ENCODE results near the gene AIRE.

The AIRE gene

DNA sequence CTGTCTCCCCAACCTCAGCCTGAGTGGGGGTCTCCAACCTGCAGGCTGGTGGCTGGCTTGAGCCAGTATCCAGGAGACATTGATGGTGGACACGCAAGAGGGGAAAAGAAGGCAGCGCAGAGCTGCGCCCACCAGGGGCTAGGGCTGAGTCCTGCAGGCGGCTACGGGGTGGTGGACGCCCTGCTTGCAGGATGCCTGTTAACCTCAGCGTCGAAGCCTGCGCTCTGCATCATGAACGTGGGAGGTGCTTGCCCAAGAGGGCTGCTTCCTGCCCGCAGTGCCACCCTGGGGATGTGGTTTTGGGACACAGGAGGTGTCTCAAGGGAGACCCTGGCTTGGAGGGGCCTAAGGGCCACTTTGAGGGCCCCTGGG is 41.9 kb downstream of the AIRE start:
- no peak for DNase-seq (ENCODE audit: low read depth)
- TF ChIP-seq, protein P1, sequence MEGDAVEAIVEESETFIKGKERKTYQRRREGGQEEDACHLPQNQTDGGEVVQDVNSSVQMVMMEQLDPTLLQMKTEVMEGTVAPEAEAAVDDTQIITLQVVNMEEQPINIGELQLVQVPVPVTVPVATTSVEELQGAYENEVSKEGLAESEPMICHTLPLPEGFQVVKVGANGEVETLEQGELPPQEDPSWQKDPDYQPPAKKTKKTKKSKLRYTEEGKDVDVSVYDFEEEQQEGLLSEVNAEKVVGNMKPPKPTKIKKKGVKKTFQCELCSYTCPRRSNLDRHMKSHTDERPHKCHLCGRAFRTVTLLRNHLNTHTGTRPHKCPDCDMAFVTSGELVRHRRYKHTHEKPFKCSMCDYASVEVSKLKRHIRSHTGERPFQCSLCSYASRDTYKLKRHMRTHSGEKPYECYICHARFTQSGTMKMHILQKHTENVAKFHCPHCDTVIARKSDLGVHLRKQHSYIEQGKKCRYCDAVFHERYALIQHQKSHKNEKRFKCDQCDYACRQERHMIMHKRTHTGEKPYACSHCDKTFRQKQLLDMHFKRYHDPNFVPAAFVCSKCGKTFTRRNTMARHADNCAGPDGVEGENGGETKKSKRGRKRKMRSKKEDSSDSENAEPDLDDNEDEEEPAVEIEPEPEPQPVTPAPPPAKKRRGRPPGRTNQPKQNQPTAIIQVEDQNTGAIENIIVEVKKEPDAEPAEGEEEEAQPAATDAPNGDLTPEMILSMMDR (conservative IDR thresholded peaks at IDR 0.05; ENCODE audit: low read depth, low read length) = no peak
- no peak overlapping the region for H3K4me3 ChIP-seq (ENCODE audit: low read length)

DNA sequence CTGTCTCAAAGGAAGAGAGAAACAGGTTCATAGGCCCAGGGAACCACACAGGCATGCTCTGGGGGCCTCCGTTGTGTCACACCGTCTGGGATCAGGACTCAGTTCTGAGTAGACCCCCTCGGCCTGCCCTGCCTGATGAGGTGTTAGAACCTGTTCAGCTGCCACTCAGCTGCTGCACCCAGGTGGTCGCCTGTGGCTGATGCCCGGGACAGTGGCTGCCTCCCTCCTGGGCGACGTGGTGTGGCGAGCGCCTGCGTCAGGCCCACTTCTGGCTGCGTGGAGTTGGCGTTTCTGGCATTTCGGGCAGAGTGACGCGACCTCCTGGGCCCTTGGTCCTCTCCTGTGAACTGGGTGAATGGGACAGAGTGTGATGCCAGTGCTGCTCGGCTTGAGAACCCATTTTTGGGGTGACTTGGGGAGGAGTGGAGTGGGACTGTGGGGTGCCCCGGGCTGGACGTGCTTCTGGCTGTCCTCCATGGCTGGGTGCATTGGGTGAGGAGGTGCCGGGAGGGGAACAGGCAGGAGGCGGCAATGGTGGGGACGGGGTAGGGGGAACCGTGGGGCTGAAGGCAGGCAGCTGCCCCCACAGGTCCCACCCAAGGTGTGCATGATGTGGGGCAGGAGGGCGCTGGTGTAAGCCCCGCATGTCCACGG is 42.7 kb downstream of the AIRE start:
- TF ChIP-seq, protein P1 (conservative IDR thresholded peaks at IDR 0.05; ENCODE audit: low read depth, low read length) = no peak
- DNase-seq (ENCODE audit: low read depth) = no peak
- no peak overlapping the region for H3K4me3 ChIP-seq (ENCODE audit: low read length)

DNA sequence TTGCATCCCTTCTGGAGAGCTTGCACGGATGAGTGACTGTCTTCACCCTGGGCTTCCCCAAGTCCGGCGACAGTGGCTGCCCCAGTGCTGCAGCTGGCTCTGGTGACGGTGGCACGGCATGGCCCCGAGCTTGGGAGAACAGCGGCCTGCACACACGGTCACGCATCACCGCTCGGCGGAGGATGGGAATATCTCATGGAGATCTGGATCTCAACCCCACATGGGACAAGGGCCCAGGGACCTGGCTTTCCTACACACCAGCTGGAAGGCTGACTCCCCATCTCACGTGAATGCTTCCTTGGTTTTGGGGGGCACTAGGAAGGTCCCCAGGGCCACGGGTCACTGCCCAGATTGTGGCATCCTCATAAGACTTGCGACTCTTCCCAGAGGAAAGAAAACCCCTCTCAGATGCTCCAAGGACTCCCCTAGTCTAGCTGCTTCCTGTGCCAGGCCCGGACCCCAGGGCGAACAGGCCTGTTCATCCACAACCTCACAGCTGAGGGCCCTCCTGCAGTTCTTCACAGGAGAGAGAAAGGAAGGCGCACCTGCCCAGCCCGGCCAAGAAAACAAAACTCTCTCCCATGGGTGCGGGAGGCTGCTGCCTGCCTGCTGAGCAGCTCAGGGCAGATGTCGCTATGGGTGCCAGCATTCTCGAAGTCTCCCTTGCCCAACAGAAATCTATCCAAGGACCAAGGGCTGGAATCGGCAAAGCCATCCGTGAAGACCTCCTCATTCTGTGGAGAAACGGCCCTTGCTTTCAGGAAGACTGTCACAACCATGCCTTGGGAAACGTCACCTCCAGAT is 43.6 kb downstream of the AIRE start:
- TF ChIP-seq, protein P1 (conservative IDR thresholded peaks at IDR 0.05; ENCODE audit: low read depth, low read length) = no peak
- DNase-seq (ENCODE audit: low read depth) = no peak
- H3K4me3 ChIP-seq (ENCODE audit: low read length) = no peak overlapping the region

DNA sequence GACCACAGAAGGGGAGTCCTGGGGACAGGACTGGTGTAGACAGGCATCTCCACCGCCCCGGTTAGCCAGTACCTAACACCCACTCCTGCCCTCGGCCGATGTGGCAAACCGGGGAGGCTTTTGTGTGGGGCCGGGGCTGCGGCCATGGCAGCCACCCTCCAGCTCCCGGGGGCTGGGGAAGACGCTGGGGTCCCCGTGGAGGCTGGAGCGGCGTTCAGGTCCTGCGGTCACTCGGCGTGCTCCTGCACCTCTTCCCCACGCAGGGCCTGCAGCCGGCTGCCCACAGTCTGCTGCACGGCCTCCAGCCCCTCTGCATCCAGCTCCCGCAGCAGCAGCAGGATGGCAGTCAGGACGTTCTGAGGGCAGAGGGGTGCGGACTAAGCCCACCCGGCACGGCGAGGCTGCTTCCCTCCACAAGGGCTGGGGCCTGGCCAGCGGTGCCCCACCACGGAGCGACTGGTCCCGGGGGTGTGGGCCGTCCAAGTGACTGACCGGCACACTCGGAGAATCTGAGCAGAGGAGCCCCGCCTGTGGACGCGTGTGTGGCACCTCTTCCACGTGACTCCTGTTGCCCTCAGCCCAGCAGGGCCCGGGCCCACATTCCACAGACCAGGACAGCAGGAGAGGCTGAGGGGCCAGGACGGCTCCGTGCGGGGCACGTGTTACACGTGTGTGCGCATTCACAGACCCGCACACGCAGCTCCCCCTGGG is 44.5 kb downstream of the AIRE start:
- H3K4me3 ChIP-seq (ENCODE audit: low read length) = no peak overlapping the region
- TF ChIP-seq, protein P1 (conservative IDR thresholded peaks at IDR 0.05; ENCODE audit: low read depth, low read length) = no peak
- no peak for DNase-seq (ENCODE audit: low read depth)

DNA sequence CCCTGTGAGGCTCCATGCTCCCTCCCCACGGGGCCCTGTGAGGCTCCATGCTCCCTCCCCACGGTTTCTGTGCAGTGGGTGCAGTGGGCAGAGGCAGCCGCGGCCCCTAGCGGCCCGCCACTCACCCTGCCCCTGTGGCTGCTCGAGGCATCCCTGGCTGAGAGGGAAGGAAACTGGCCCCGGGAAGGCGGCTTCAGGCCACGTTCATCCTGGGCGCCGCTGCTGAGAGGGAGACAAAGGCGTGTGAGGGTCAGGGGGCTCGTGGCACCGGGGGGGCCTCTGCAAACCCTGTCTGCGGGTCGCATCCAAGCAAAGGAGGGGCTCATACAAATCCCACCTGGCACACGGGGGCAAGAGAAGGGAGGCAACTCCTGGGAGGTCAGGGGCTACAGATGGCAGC is 45.0 kb downstream of the AIRE start:
- no peak overlapping the region for H3K4me3 ChIP-seq (ENCODE audit: low read length)
- TF ChIP-seq, protein P1 (conservative IDR thresholded peaks at IDR 0.05; ENCODE audit: low read depth, low read length) = no peak
- DNase-seq (ENCODE audit: low read depth) = no peak

DNA sequence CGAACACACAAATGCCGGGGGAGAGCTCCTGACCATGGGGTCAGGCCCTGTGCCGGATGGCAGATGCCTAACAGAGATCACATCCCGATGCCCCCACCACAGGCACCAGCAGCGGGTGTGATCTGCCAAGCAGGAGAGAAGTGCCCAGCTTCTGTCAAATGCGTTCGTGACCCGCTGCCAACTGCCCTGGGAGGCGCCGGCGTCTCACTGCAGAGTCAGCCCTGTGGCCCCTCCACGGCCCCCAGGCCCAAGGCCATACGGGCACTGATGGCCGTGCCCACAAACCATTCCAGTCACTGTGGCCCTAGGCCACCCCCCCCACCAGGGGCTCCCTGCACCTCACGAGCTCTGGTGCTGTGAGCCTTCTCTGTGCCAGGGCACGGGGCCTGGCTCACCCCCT is 45.5 kb downstream of the AIRE start:
- no peak for DNase-seq (ENCODE audit: low read depth)
- TF ChIP-seq, protein P1 (conservative IDR thresholded peaks at IDR 0.05; ENCODE audit: low read depth, low read length) = no peak
- no peak overlapping the region for H3K4me3 ChIP-seq (ENCODE audit: low read length)

Measured in retinal pigment epithelial cell (primary cell).